T follicular helper cell (primary cell): ENCODE results near the gene DHRS3.

Experiments
- DNase-seq: peaks from one replicate; pipeline ENCODE4 v3.0.0-alpha.2; 2020; ENCODE audit warnings: low read depth

DHRS3 gene

GRCh38 chr1:12599657-12600056 lies 18.4 kb downstream of the DHRS3 start:
- DNase-seq, result no peak

- no peak for DNase-seq
Measured at GRCh38 chr1:12598974-12599373, 19.0 kb downstream of the DHRS3 start.

GRCh38 chr1:12597792-12598191 lies 20.2 kb downstream of the DHRS3 start:
- DNase-seq, result no peak

GRCh38 chr1:12596007-12596821 lies 21.8 kb downstream of the DHRS3 start:
- no peak for DNase-seq

GRCh38 chr1:12595757-12596006 lies 22.3 kb downstream of the DHRS3 start:
- no peak for DNase-seq

- no peak for DNase-seq
Measured at GRCh38 chr1:12594966-12595756, 22.8 kb downstream of the DHRS3 start.

GRCh38 chr1:12594490-12594889 lies 23.5 kb downstream of the DHRS3 start:
- no peak for DNase-seq

GRCh38 chr1:12593621-12594066 lies 24.4 kb downstream of the DHRS3 start:
- DNase-seq, result no peak

GRCh38 chr1:12592496-12592895 lies 25.5 kb downstream of the DHRS3 start:
- no peak for DNase-seq

GRCh38 chr1:12591267-12591938 lies 26.6 kb downstream of the DHRS3 start:
- DNase-seq, result no peak

GRCh38 chr1:12588695-12589094 lies 29.3 kb downstream of the DHRS3 start:
- DNase-seq, result no peak

- DNase-seq, result no peak
Measured at GRCh38 chr1:12587981-12588640, 29.9 kb downstream of the DHRS3 start.

GRCh38 chr1:12585951-12586942 lies 31.8 kb downstream of the DHRS3 start:
- no peak for DNase-seq

GRCh38 chr1:12585536-12585935 lies 32.5 kb downstream of the DHRS3 start:
- no peak for DNase-seq

GRCh38 chr1:12584900-12585525 lies 33.0 kb downstream of the DHRS3 start:
- DNase-seq, result no peak

- no peak for DNase-seq
Measured at GRCh38 chr1:12583484-12583883, 34.5 kb downstream of the DHRS3 start.

GRCh38 chr1:12582649-12583048 lies 35.4 kb downstream of the DHRS3 start:
- DNase-seq, result no peak

GRCh38 chr1:12581179-12581578 lies 36.8 kb downstream of the DHRS3 start:
- no peak for DNase-seq

- no peak for DNase-seq
Measured at GRCh38 chr1:12580054-12580887, 37.7 kb downstream of the DHRS3 start.
